GM10847 (cell line): ENCODE measurements around the gene ETFA.

Experiments used
- POLR2A ChIP-seq: IDR thresholded peaks from 2 replicates; pipeline ENCODE4 v1.6.1; 2011; ENCODE audit not compliant: insufficient read length; ENCODE audit errors: extremely low read depth

ETFA gene

DNA sequence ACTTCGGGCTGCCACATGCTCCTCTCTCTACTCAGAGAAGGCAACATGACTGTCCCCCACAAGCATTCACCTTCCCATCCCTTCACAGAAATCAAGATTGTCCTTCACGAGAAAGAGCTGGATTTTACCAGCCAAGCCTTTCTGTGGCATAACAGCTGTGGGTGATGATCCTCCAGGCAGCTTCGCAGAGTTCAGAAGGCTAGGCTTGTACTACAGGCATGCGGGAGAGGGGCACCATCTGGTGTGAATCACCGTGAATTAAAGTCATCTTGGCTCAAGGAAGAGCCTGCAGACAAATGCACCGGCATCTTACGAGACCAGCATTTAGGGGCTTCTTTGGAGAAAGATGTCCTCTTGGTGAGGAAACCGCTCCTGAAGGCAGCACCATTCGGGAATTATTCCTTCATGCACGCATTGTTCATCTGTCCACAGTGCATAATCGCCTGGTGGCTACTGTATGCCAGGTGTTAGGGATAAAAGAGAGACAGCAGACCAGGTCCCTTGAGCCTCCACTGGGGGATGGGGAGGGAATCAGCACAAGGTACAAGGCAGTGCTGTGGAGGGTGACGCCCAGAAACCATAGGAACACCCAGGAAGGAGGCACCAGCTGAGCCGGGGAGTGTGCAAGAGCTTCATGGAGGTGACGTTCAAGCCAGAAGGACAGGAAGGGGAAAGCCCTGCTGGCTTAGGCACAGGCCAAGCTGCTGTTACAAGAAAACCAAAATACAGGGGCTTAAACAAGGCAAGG lies 142.9 kb downstream of the ETFA start:
- no peak for TF ChIP-seq POLR2A

DNA sequence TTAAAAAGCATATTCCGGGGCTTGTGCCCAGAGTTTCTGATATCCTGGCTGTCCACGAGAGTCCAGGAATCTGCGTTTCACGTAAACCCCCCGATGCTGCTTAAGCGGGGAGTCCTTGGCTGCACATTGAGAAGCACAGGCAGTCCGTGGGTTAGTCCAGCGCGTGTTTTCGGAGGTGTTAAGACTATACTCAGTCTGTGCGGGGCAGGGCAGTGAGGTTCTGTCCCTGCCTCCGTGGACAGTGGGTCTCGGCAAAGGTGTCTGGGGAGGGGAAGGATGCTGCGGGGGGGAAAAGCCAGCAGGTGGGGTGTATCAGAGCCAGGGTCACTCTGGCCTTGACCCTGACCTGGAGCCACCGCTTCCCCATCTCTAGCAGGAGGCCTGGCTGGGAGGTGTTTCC lies 145.3 kb downstream of the ETFA start:
- TF ChIP-seq POLR2A: no peak
